Tibial nerve (tissue), 4 donors: Measurements from ENCODE around the gene CDCA8. TPM values are rescaled to one million over a fixed set of nuclear protein-coding genes. Genes with fewer than 3 reads are reported as not detected.

Experiments used
- DNase-seq, 2 donors: peaks; one replicate each; pipeline ENCODE4 v3.0.0-alpha.2; 2019; ENCODE audit warnings: low spot score in 2 of 2
- H3K27ac ChIP-seq, 4 donors: fragments of 200-600 bp; sonication (generic) in 3 of 4; one replicate each; pipeline ENCODE4 v1.5.1; 2017 to 2019; ENCODE audit warnings: mild to moderate bottlenecking in 1 of 4
- H3K27me3 ChIP-seq, 2 donors: fragments of 200-600 bp; sonication (generic) in 1 of 2; one replicate each; pipeline versions ENCODE4 v1.5.1 to v1.6.0; 2017 to 2019
- H3K36me3 ChIP-seq, 3 donors: fragments of 200-600 bp; sonication (generic); one replicate each; pipeline ENCODE4 v1.5.1; 2018 to 2019
- H3K4me1 ChIP-seq, 4 donors: fragments of 200-600 bp; sonication (generic) in 3 of 4; one replicate each; pipeline ENCODE4 v1.5.1; 2017 to 2019
- H3K4me3 ChIP-seq, 4 donors: fragments of 200-600 bp; sonication (generic) in 3 of 4; one replicate each; pipeline ENCODE4 v1.5.1; 2017 to 2019; ENCODE audit warnings: mild to moderate bottlenecking in 1 of 4, moderate library complexity in 1 of 4
- H3K9me3 ChIP-seq, 4 donors: fragments of 200-600 bp; sonication (generic) in 3 of 4; one replicate each; pipeline ENCODE4 v1.5.1; 2017 to 2019
- EP300 ChIP-seq, 2 donors: sonication (generic); formaldehyde crosslinking; IDR thresholded peaks; one replicate each; pipeline ENCODE4 v1.6.1; 2017; ENCODE audit warnings: antibody characterized with exemption in 2 of 2, mild to moderate bottlenecking in 1 of 2
- POLR2A ChIP-seq, 2 donors: fragments of 450-650 bp; IDR thresholded peaks; one replicate each; pipeline ENCODE4 v1.6.1; 2017; ENCODE audit warnings: antibody characterized with exemption in 2 of 2, mild to moderate bottlenecking in 2 of 2, moderate library complexity in 2 of 2
- WGBS, 2 donors: methylation state at CpG; one replicate each; pipeline ENCODE4 v1.1.5; 2018; 5-methylcytosine and 5-hydroxymethylcytosine counted together
- total RNA-seq, 4 donors: library from RNA; depleted of rRNA; stranded (reverse); fragments of >200 nt; gene quantifications; one replicate each; pipeline ENCODE4 v1.1.0, GENCODE V29; 2016
- TF ChIP-seq, protein P1 (sequence below), 5 experiments: fragments of 200-600 bp in 3 of 5; fragments of 450-650 bp in 2 of 5; sonication (generic) in 3 of 5; IDR thresholded peaks; one replicate each; pipeline ENCODE4 v1.5.1; 2016 to 2019; ENCODE audit warnings: antibody characterized with exemption in 5 of 5, mild to moderate bottlenecking in 3 of 5, moderate library complexity in 2 of 5

Gene CDCA8
- total RNA-seq, 4 donors from 2014 or later = 0.66 to 0.98 (median 0.90) TPM; not detected in 1

GRCh38 chr1:37652976-37653375 lies 39.3 kb upstream of the CDCA8 start:
- Histone ChIP-seq H3K36me3 (no peaks in the 10 kb centered on the region), H3K27me3 (peaks cover 0 to 13% of the 10 kb centered on the region in 2 donors), H3K4me1 (no peaks in the 10 kb centered on the region), H3K27ac (no peak overlapping the region), H3K9me3 (no peaks in the 10 kb centered on the region), H3K4me3 (no peak overlapping the region)
- DNase-seq = no peak
- 14% methylated on average over 2 of the region's 2 CpGs; no CpG with 5 or more reads in 1 of the 2 donors for WGBS, 2 donors
- no peak for TF ChIP-seq EP300 (IDR thresholded peaks at IDR 0.05)
- no peak for TF ChIP-seq POLR2A (IDR thresholded peaks at IDR 0.05)
- TF ChIP-seq, protein P1, sequence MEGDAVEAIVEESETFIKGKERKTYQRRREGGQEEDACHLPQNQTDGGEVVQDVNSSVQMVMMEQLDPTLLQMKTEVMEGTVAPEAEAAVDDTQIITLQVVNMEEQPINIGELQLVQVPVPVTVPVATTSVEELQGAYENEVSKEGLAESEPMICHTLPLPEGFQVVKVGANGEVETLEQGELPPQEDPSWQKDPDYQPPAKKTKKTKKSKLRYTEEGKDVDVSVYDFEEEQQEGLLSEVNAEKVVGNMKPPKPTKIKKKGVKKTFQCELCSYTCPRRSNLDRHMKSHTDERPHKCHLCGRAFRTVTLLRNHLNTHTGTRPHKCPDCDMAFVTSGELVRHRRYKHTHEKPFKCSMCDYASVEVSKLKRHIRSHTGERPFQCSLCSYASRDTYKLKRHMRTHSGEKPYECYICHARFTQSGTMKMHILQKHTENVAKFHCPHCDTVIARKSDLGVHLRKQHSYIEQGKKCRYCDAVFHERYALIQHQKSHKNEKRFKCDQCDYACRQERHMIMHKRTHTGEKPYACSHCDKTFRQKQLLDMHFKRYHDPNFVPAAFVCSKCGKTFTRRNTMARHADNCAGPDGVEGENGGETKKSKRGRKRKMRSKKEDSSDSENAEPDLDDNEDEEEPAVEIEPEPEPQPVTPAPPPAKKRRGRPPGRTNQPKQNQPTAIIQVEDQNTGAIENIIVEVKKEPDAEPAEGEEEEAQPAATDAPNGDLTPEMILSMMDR (IDR thresholded peaks at IDR 0.05) = no peak

DNA sequence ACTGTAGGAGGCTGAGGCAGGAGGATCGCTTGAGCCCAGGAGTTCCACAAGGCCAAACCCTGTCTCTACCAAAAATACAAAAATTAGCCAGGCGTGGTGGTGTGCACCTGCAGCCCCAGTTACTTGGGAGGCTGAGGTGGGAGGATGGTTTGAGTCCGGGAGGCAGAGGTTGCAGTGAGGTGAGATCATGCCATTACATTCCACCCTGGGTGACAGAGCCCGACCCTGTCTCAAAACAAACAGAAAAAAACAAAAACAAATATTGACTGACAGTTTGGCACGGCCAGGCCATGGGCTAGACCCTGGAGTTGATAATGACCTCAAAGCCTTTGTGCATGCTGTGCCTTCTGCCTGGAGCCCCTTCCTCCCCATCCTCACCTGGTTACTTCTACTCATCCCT lies 38.4 kb upstream of the CDCA8 start:
- Histone ChIP-seq H3K27ac (no peak overlapping the region), H3K36me3 (no peaks in the 10 kb centered on the region), H3K4me1 (no peaks in the 10 kb centered on the region), H3K4me3 (no peak overlapping the region), H3K9me3 (no peaks in the 10 kb centered on the region), H3K27me3 (peaks cover 0 to 22% of the 10 kb centered on the region in 2 donors)
- WGBS, 2 donors = 75 to 79% methylated on average over 5 of the region's 5 CpGs
- TF ChIP-seq EP300 (IDR thresholded peaks at IDR 0.05) (no peak), POLR2A (IDR thresholded peaks at IDR 0.05) (no peak)
- TF ChIP-seq, protein P1 (IDR thresholded peaks at IDR 0.05) = no peak
- DNase-seq = no peak

- Histone ChIP-seq H3K36me3 (no peaks in the 10 kb centered on the region), H3K4me1 (no peaks in the 10 kb centered on the region), H3K27me3 (peaks cover 0 to 25% of the 10 kb centered on the region in 2 donors), H3K27ac (no peak overlapping the region), H3K9me3 (no peaks in the 10 kb centered on the region), H3K4me3 (no peak overlapping the region)
- no peak for DNase-seq
- no peak for TF ChIP-seq EP300 (IDR thresholded peaks at IDR 0.05)
- no peak for TF ChIP-seq POLR2A (IDR thresholded peaks at IDR 0.05)
- TF ChIP-seq, protein P1 (IDR thresholded peaks at IDR 0.05) = no peak
Observed at GRCh38 chr1:37655274-37655673, 37.0 kb upstream of the CDCA8 start.

GRCh38 chr1:37656026-37656425 lies 36.3 kb upstream of the CDCA8 start:
- H3K4me3 ChIP-seq = no peak overlapping the region

GRCh38 chr1:37656881-37657280 lies 35.4 kb upstream of the CDCA8 start:
- Histone ChIP-seq H3K9me3 (no peaks in the 10 kb centered on the region), H3K4me3 (no peak overlapping the region), H3K27ac (no peak overlapping the region), H3K4me1 (no peaks in the 10 kb centered on the region), H3K27me3 (peaks cover 0 to 41% of the 10 kb centered on the region in 2 donors), H3K36me3 (no peaks in the 10 kb centered on the region)
- no peak for DNase-seq
- TF ChIP-seq, protein P1 (IDR thresholded peaks at IDR 0.05) = no peak
- no peak for TF ChIP-seq EP300 (IDR thresholded peaks at IDR 0.05)
- WGBS, 2 donors = 72 to 73% methylated on average over 5 to 8 of the region's 11 CpGs

More at GRCh38 chr1:37656026-37656425, 36.3 kb upstream of the CDCA8 start:
- H3K27me3 ChIP-seq = peaks cover 0 to 32% of the 10 kb centered on the region in 2 donors
- no peak for TF ChIP-seq POLR2A (IDR thresholded peaks at IDR 0.05)
- no peak for TF ChIP-seq EP300 (IDR thresholded peaks at IDR 0.05)
- TF ChIP-seq, protein P1 (IDR thresholded peaks at IDR 0.05) = no peak
- H3K4me1 ChIP-seq = no peaks in the 10 kb centered on the region
- no peak overlapping the region for H3K27ac ChIP-seq
- WGBS, 2 donors = 73 to 74% methylated on average over 7 of the region's 7 CpGs
- no peaks in the 10 kb centered on the region for H3K36me3 ChIP-seq
- DNase-seq = no peak
- no peaks in the 10 kb centered on the region for H3K9me3 ChIP-seq
